SK-N-SH treated with all-trans-retinoic acid at 6 μM for 48 hours (cell line): Measurements from ENCODE around the gene RASGRP3.

Experiments
- ISL1 ChIP-seq: fragments of 250-450 bp; sonication (Bioruptor Pico); IDR thresholded peaks from 2 replicates; pipeline ENCODE4 v2.1.2; 2022; ENCODE audit warnings: mild to moderate bottlenecking, moderate library complexity
- OSR1 ChIP-seq: fragments of 250-450 bp; sonication (Bioruptor Pico); IDR thresholded peaks from 2 replicates; pipeline ENCODE4 v1.8.0; 2022; ENCODE audit warnings: moderate library complexity, mild to moderate bottlenecking, inconsistent platforms
- RARB ChIP-seq: fragments of 250-450 bp; sonication (Bioruptor Pico); IDR thresholded peaks from 2 replicates; pipeline ENCODE4 v1.8.0; 2021; ENCODE audit warnings: mild to moderate bottlenecking, moderate library complexity
- SNAI2 ChIP-seq: fragments of 250-450 bp; sonication (Bioruptor Pico); IDR thresholded peaks from 2 replicates; pipeline ENCODE4 v1.5.0; 2020; ENCODE audit warnings: mild to moderate bottlenecking, moderate library complexity
- ZFP3 ChIP-seq: fragments of 250-450 bp; sonication (Bioruptor Pico); IDR thresholded peaks from 2 replicates; pipeline ENCODE4 v1.5.0; 2020; ENCODE audit warnings: mild to moderate bottlenecking, moderate library complexity
- ZFP30 ChIP-seq: fragments of 450-650 bp; formaldehyde crosslinking; IDR thresholded peaks from 2 replicates; pipeline ENCODE4 v1.5.0; 2022; ENCODE audit warnings: mild to moderate bottlenecking, moderate library complexity
- ZNF8 ChIP-seq: fragments of 450-650 bp; formaldehyde crosslinking; IDR thresholded peaks from 2 replicates; pipeline ENCODE4 v1.5.0; 2020; ENCODE audit warnings: mild to moderate bottlenecking, moderate library complexity
- TF ChIP-seq, protein P1 (sequence below): fragments of 250-450 bp; sonication (Bioruptor Pico); IDR thresholded peaks from 2 replicates; pipeline ENCODE4 v1.8.0; 2020; ENCODE audit warnings: mild to moderate bottlenecking, moderate library complexity, borderline replicate concordance
- TF ChIP-seq, protein P2 (sequence below): fragments of 250-450 bp; sonication (Bioruptor Pico); IDR thresholded peaks from 2 replicates; pipeline ENCODE4 v1.5.1; 2020; ENCODE audit warnings: low read depth, mild to moderate bottlenecking, moderate library complexity
- TF ChIP-seq, protein P3 (sequence below): fragments of 250-450 bp; sonication (Bioruptor Pico); IDR thresholded peaks from 2 replicates; pipeline ENCODE4 v1.5.0; 2020; ENCODE audit warnings: mild to moderate bottlenecking, moderate library complexity
- TF ChIP-seq, protein P4 (sequence below): fragments of 250-450 bp; sonication (Bioruptor Pico); IDR thresholded peaks from 2 replicates; pipeline ENCODE4 v1.8.0; 2021; ENCODE audit warnings: low read depth, mild to moderate bottlenecking, moderate library complexity, borderline replicate concordance

DNA sequence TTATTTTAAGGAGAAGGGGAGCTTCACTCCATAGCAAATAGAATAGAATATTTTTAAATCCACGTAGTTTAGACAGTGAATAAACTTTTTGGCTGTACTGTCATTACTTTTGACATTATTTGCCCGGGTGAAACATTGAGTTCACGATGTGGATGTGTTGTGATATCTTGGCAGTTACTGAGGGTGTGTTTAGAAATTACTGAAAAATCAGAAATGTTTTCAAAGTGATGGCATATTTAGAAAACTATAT is 123.4 kb downstream of the RASGRP3 start:
- TF ChIP-seq ISL1 (no peak), RARB (CRISPR knock-in tag) (no peak), ZNF8 (CRISPR knock-in tag) (no peak), ZFP30 (CRISPR knock-in tag) (no peak), ZFP3 (CRISPR knock-in tag) (no peak), SNAI2 (no peak), OSR1 (CRISPR knock-in tag) (no peak)
- TF ChIP-seq, protein P1, sequence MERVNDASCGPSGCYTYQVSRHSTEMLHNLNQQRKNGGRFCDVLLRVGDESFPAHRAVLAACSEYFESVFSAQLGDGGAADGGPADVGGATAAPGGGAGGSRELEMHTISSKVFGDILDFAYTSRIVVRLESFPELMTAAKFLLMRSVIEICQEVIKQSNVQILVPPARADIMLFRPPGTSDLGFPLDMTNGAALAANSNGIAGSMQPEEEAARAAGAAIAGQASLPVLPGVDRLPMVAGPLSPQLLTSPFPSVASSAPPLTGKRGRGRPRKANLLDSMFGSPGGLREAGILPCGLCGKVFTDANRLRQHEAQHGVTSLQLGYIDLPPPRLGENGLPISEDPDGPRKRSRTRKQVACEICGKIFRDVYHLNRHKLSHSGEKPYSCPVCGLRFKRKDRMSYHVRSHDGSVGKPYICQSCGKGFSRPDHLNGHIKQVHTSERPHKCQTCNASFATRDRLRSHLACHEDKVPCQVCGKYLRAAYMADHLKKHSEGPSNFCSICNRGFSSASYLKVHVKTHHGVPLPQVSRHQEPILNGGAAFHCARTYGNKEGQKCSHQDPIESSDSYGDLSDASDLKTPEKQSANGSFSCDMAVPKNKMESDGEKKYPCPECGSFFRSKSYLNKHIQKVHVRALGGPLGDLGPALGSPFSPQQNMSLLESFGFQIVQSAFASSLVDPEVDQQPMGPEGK (CRISPR knock-in tag): no peak
- TF ChIP-seq, protein P2, sequence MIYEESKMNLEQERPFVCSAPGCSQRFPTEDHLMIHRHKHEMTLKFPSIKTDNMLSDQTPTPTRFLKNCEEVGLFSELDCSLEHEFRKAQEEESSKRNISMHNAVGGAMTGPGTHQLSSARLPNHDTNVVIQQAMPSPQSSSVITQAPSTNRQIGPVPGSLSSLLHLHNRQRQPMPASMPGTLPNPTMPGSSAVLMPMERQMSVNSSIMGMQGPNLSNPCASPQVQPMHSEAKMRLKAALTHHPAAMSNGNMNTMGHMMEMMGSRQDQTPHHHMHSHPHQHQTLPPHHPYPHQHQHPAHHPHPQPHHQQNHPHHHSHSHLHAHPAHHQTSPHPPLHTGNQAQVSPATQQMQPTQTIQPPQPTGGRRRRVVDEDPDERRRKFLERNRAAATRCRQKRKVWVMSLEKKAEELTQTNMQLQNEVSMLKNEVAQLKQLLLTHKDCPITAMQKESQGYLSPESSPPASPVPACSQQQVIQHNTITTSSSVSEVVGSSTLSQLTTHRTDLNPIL: no peak
- TF ChIP-seq, protein P3, sequence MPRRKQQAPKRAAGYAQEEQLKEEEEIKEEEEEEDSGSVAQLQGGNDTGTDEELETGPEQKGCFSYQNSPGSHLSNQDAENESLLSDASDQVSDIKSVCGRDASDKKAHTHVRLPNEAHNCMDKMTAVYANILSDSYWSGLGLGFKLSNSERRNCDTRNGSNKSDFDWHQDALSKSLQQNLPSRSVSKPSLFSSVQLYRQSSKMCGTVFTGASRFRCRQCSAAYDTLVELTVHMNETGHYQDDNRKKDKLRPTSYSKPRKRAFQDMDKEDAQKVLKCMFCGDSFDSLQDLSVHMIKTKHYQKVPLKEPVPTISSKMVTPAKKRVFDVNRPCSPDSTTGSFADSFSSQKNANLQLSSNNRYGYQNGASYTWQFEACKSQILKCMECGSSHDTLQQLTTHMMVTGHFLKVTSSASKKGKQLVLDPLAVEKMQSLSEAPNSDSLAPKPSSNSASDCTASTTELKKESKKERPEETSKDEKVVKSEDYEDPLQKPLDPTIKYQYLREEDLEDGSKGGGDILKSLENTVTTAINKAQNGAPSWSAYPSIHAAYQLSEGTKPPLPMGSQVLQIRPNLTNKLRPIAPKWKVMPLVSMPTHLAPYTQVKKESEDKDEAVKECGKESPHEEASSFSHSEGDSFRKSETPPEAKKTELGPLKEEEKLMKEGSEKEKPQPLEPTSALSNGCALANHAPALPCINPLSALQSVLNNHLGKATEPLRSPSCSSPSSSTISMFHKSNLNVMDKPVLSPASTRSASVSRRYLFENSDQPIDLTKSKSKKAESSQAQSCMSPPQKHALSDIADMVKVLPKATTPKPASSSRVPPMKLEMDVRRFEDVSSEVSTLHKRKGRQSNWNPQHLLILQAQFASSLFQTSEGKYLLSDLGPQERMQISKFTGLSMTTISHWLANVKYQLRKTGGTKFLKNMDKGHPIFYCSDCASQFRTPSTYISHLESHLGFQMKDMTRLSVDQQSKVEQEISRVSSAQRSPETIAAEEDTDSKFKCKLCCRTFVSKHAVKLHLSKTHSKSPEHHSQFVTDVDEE: no peak
- TF ChIP-seq, protein P4, sequence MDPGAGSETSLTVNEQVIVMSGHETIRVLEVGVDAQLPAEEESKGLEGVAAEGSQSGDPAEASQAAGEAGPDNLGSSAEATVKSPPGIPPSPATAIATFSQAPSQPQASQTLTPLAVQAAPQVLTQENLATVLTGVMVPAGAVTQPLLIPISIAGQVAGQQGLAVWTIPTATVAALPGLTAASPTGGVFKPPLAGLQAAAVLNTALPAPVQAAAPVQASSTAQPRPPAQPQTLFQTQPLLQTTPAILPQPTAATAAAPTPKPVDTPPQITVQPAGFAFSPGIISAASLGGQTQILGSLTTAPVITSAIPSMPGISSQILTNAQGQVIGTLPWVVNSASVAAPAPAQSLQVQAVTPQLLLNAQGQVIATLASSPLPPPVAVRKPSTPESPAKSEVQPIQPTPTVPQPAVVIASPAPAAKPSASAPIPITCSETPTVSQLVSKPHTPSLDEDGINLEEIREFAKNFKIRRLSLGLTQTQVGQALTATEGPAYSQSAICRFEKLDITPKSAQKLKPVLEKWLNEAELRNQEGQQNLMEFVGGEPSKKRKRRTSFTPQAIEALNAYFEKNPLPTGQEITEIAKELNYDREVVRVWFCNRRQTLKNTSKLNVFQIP (CRISPR knock-in tag): no peak
